CD4-positive, alpha-beta T cell treated with Interleukin-21 for 1 hour (primary cell): ENCODE measurements around the gene ENTREP1.

Experiments
- DNase-seq: peaks from one replicate; pipeline ENCODE4 v3.0.0-alpha.2; 2020

Gene ENTREP1

DNA sequence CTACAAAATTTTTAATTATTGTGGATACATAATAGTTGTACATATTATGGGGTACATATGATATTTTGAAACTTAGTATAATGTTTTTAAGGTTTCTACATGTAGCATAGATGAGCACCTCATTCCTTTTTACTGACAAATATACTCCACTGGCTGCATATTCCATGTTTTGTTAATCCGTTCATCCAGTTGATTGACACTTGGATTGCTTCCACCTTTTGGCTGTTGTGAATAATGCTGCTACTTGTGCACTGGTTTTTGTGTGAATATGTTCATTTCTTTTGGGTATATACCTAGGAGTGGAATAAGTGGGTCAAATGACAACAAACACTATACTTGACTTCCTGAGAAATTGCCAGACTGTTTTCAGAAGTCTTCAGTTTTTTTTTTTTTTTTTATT lies 2.8 kb upstream of the ENTREP1 start:
- DNase-seq = no peak

DNA sequence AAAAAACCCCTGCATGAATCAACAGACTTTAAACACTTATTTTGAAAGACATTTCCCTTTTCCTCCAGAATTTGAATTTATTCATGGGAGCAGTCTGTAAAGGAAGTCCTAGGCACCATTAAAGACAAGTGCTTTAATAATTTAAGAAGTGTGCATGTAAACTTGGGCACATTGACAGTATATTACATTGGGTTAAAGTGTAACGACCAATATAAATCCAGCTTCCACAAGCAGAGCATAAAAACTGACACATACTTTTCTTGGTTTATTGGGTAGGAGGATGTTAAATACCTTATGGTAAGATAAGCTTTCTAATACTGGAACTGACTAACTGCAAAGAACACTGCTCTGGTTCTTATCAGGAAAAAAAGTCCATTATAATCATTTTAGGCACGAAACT lies 1.2 kb upstream of the ENTREP1 start:
- no peak for DNase-seq

DNA sequence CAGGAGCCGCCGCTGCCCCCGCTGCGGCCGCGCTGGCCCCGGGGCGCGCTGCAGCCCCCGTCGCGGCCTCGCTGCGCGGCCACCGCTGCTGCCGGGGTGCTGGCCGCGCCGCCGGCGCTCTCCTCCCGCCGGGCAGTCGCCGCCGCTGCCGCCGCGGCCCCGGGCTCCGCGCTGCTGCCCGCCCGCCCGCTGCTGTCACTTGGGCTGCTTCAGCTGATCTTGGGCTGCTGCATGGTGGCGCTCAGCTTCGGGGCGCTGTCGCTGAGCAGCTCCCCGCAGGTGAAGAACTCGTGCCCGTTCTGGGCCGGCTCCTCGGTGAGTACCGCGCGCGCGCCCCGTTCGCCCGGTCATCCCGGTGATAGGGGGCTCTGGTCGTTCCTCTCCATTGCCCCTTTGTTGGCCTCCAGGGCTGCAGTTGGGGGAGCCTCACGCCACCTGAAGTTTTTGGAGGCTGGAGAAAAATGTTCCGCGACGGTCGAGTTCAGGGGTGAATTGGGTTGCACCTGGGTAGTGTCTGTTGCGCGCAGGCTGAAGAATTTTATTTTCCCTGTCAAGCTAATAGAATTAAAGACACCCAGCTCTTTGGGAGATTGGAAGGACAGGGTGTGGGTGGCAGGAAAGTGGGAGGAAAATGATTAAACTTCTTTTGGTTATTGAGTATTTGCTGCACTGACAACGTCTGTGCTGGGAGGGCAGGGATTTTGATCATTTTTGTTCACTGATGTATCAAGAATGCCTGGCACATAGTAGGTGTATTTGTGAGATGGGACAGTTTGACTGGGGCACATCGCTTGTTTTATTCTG lies 596 bp downstream of the ENTREP1 start:
- no peak for DNase-seq

DNA sequence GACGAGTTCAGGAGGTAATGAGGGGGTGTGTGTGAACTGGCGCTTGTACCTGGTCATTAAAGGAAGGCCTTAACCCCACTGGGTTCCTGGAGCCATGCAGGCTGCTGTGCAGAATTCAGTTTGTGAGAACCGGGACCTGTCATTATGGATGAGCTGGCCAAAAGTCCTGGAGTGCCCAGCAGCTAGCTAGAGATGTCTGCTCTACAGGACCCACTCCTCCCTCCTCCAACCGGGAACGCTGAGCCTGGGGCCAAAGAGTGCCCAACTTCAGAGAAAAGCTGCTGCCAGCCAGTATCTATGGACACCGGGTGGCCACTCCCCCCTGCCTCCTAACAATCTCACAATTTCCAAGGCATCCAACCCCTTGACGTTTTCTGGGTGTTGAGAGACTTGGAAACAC lies 1.2 kb downstream of the ENTREP1 start:
- DNase-seq = no peak

DNA sequence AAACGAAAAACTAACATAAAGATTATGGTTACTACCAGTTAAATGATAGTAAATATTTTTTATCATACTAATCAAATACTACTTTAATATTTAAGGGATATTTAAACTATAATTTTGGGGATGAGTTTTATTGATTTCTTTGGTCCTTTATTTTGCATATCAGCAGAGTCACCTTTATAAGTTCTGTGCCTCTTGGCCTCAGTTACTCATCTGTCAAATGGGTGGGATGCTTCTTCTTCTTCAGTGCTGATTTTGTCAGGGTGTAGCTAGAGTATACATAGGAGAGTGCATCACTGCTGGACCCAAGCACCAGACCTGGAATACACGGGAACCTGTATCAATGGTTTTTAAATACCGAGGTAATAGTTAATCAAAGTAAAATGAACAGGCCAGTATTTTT lies 5.6 kb downstream of the ENTREP1 start:
- DNase-seq = no peak

DNA sequence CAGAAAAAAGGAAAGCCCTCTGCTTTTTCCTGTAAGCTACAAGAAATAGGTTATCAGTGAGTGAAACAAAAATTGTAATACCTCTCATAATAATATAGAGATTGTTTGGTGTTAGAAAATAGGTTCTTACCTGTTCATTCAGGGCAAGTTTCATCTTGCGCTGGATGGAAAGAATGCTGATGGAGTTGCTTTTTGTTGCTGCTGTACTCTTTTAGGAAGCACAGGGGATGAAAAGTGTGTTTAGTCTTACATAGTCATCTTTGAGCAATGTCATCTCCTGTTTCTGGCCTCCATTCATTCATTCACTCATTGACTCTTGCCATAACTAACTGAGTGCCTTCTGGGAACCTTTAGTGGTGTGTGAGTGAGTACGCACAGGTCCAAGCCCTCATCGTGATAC lies 6.4 kb downstream of the ENTREP1 start:
- no peak for DNase-seq

DNA sequence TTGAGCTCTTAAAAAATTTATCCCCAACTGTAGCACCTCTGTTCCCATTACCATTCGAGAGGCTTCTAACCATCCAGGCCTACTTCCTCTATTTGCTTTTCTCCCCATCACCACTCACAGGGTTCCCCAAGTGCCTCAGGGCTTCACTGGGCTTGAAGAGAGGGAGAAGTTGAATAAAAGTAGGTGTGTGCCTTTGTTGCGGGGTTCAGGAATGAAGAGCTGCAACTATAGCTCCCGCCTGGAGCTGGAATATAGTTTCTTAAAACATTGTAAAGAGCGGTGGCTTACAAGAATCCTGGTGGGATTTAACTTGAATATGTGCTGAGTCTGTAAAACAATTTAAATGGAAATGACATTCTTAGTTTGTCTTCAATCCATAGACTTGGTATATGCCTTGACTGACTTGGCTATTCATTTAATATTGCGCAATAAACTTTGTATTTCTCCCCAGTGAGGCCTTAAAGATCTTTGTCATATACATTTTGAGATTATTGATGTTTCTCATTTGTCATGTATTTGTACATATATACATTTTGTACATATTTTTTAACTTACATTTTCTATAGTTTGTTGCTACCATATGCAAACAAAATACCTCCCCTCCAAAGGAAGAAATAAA lies 7.2 kb downstream of the ENTREP1 start:
- no peak for DNase-seq

DNA sequence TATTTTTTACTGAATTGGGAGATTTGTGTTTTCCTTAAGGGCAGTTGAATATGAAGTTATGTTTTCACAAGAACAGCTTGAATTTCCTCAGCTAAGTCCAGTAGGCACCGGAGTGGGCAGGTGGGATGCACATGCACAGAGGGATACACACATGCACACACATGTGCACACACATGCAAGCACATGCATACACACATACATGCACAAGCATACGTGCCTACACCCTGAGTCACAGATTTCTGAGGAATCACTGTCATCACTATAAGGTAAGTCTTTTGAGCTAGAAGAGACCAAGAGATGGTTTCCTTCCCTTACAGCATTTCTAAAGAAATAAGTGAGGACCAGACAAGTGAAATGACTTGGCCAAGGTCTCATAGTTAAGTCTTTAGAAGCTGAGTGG lies 8.7 kb downstream of the ENTREP1 start:
- no peak for DNase-seq

DNA sequence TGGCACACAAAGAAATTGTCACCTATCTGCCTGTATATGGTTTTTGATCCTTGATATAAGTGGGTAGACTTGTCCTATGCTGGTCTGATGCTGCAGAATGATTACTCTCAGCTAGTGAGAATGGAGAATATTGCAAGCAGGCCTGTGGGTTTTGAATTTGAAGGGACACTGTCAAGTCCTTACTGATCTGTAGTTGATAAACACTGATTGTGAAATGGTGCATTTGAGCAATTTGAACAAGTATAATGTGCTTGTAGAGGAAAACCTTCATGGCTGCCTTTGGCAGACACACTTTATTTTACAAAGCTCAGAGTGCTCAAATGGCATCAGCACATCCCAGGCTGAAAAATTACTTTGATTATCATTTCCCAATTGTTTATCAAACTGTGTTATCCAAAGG lies 9.3 kb downstream of the ENTREP1 start:
- DNase-seq = no peak

DNA sequence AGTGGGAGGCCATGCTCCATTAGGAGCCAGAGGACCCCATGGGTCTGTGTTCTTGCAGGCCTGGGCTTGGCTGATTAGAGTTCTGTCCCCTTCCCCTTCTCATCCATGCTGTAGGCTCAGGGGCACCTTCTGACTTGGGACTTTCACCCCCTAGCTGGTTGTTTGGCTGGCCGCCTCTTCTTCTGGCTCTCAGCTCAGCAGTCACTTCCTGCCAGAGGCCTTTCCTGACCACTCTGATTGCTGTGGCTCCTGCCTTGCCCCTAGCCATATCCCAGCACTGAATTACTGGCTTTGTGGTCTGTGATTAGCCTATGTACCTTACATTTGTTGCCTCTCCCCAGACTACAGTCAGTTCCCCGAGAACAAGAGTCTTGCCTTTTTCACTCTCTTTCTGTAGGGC lies 14.6 kb downstream of the ENTREP1 start:
- DNase-seq = no peak

DNA sequence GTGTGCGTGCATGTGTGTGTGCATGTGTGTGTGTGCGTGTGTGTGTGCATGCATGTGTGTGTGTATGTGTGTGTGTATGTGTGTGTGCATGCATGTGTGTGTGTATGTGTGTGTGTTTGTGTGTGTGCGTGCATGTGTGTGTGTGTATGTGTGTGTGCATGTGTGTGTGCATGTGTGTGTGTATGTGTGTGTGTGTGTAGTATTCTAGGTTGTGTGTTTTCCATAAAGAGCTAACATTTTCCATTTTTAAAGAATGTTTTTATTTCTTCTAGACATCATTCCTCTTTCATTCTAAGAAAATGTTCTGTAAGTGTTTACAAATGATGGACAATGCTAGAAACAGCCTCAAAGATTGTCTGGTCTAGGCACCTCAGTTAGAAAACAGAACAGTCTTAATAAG lies 15.6 kb downstream of the ENTREP1 start:
- no peak for DNase-seq

DNA sequence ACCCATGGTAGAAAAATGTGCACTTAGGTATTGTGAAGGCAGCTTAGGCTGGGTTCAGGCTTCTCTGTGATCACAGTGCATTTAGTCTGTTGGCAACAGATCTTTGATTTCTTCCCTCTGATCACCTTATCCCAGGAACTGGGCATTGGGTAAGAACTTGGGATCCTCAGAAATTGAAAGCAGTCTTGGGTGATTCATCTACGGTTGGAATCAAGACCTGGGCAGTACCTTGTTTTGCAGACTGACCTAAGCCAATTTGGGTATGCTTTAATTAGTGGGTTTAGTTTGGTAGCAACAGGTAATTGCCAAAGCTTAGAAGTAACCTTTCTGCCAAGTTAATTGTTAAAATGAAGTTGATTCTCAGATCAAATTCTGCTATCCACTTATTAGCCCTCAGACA lies 17.8 kb downstream of the ENTREP1 start:
- DNase-seq = no peak

DNA sequence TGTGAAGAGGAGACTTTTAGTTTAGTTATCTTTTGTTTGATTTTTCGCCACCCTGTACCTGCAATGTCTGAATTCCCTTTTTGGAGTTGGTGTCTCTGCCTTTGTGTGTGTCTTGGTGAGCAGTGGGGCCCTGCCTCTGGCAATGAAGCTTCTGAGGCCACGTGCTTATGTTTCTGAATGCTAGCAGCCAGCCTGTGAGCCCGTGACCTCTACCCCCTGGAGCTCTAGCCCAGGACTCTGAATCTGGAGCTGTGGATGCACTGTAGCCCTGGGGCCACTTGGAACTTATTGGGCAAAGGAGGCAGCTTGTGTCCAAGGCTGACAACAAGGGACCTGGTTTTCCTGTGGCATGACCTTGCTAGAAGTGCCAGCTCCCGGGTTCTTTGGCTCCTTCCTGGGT lies 19.4 kb downstream of the ENTREP1 start:
- no peak for DNase-seq

DNA sequence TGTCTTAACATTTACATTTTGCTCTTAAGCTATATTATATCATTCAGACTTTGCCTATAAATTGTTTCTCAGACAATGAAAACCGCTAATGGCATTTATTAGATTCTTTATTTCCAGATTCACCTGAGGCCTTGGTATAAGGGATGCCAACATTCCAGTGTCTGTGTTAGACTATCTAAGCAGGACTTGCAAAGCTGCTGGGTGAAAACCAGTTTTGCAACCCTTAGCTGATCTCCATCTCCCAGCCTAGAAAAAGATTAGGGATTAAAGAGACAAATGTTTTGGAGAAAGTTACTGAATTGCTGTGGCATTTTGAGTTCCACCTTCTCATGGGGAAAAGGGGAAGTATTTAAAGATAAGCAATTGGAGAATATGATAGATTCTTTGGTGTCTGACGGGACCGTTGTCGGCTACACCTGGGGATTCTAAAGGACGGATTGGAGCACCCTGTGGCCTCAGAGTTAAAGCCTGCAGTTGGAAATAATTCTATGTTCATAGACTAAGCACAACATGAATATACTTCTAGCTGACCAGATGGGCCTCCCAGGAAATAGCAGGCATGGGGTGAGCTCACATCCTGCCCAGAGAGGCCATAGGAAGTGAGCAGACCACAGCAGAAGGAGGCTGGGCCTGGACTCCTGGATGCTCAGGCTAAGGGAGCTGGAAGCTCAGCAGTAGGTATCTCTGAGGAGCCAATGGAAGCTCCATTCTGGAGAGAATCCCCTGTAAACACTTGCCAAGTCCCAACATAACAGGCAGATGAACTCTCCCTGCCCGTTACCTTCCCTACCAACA lies 21.8 kb downstream of the ENTREP1 start:
- no peak for DNase-seq

DNA sequence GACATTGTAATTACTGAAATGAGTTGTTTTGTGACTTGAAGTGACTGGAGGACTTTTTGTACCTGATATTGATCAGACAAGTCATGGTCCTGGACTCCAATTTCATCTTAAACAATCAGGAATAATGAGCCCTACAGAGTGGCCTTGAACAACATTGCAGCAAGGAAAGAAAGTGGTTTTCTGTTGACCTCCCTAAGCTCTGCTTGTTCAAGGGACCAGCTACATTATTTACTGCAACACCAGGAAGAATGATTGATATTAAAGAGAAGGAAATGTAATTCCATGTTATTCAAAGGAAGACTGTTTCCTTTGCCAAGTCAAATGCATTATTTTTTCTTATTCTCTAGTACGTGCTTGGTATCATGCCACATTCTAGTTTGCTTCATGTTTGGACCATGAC lies 22.6 kb downstream of the ENTREP1 start:
- no peak for DNase-seq

DNA sequence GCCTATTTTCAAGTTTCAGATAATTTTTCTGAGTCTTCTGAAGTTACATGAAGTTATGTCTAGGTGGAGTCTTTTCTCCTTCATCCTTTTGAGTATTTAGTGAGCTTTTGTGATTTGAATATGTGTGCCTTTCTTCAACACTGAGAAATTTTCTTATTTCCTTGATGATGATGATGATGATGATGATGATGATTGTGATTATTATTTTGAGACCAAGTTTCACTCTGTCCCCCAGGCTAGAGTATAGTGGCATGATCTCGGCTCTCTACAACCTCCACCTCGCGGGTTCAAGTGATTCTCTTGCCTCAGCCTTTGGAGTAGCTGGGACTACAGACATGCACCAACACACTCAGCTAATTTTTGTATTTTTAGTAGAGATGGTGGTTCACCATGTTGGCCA lies 26.2 kb downstream of the ENTREP1 start:
- DNase-seq = no peak

DNA sequence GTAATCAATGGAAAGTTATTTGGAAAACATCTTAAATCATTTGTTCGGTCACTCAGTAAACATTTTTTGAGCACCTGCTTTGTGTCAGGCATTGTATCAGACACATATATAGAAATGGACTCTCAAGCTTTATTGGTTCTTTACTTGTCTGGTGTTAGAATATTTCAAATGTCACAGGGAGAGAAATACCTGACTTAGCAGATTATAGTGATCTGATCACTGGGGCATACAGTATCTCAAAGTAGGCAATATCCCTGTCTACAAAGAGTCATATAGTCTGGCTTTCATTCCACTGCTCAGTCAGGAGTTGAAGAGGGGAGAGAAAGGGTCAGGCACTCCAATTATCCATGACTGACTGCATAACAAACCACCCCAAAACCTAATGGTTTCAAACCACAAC lies 30.2 kb downstream of the ENTREP1 start:
- no peak for DNase-seq

DNA sequence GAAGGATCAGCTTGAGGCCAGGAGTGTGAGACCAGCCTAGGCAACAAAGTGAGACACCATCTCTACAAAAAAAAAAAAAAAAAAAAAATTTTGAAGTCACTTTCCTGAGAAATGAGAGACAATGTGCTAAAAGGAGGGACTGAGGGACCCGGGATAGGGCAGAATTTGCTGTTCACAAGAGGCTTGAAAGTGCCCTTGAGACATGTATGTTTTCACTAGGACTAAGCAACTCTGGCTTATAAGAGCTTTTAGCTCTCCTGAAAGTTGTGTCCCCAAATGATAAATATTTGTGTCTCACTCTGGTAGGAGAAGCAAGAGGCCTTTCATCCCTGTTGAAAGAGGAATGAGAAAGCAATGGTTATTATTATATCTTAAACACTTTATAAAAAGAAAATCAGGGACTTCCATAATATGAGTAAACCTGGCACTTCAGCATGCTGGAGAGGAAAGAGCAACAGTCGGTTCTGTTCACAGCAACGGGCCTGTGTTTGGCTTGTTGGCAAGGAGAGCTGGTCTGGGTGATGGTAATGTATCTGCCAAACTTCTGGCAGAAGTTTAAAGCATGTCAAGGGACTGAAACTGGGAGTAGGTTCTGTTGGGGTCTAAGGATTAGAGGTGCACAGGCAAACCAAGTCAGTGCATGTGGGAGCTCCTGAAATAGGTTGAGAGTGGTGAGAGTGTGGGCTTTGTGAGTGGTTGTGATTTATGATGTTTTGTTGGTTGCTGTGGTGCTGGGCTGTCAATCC lies 32.2 kb downstream of the ENTREP1 start:
- DNase-seq = no peak

DNA sequence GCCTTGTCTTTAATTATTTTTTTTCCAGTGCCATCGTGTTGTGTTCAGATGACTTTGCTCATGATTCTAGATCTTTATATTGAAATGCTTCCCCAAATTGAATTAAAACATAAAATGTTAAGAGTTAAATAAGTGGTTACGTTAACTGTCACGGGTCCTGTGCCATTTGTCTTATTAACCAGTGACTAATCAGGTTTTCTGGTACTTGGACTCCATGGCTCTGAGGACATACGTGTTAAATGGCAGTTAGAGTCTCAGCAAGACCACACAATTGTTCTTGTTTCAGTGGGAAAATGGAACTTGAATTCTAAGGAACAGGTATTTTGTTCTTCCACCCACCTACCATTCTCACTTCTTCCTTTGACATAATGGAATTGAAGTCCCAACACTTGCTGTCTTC lies 32.8 kb downstream of the ENTREP1 start:
- no peak for DNase-seq

DNA sequence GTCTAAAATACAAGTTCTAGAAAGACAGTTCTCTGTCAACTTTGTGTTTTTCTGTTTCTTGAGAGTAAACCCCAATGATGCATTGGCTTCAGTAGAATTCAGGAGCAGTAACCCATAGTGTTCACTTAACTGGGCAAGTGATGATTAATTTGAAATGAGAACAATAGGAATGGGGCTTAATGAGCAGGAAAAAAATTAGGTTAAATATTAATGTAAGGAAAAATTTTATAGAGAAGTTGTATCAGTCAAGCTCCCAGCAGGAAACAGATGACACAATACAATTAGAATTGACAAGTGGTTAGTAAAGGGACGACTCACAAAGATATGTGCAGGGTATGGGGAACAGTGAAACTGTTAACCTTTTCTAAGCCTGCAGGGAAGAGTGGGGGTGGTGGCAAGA lies 38.2 kb downstream of the ENTREP1 start:
- DNase-seq = no peak

DNA sequence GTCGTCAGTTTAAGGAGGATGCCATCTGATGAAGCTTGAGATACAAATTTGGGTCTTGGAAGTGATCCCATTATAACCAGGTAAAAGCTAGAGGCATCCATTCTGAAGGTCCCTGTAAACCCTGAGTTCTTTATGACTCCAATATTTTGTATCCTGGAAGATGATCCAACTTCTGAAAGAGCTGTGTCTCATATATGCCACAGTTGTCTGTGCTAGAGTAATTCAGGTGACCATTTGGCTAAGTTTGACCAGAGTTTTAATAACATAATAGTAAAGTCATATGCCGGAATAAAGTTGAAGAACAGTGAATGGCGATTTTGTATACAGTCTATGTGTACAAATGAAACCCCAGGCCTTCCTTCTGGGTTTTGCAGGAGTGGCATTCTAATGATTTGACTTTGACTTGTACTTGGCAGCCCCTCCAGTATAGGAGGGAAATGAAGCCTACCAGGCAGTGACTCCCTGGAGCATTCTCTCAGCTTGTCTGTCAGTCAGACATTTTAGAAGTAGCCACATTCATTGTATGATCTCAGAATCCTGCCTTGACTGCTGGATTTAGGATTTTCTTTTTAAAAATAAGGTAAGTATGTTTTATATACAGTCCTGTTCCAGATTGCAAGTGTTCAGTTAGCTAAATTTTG lies 39.6 kb downstream of the ENTREP1 start:
- DNase-seq = no peak

DNA sequence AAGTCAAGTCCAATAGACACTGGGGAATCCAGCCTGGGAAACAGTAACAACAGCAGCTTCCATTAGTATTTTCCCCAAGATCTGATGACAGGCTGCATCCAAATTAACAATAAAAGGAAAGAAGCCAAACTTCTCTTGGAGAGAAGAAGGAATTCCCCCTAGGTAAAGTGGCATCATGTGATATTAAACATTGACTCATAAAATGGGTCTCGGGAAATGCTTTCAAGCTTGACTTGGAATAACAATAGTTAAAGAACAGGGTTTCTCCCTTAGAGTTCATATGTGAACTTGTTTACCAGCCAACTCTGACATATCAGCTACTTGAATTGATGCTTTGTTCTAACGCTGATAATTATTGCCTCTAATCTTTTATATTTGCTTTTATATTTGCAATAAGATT lies 45.4 kb downstream of the ENTREP1 start:
- no peak for DNase-seq

DNA sequence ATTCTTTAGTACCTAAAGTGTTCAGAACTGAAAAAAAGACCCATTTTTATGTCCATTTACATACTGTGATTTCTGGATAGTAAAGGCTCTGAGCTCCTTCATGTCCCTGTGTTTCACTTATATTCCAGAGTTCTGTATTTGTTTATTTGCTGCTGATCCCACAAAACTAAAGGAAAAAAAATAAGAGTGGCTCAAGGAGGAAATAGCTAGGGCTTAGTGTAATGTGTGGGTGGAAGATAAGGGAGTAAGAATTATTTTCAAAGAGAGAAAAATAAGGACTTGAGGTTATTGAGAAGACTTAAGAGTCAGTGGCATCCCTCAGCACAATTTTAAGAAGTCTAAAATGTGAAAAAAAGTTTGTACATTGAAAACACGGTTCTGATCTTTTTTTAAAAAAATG lies 46.0 kb downstream of the ENTREP1 start:
- DNase-seq = no peak
